ENCODE results near the gene SRBD1. TPM values are rescaled to one million over a fixed set of nuclear protein-coding genes. Genes with fewer than 3 reads are reported as not detected.

The SRBD1 gene
- total RNA-seq, 1 experiment from 2014 or later: 21.9 TPM

GRCh38 chr2:45533771-45534170 lies 77.3 kb downstream of the SRBD1 start:
- Histone ChIP-seq H3K27me3 (replicated peaks) (no peaks in the 10 kb centered on the region), H3K36me3 (no peaks in the 10 kb centered on the region; the same call in 1 of the 2 replicates), H3K27ac (no peak overlapping the region), H3K4me1 (replicated peaks) (no peaks in the 10 kb centered on the region), H3K4me3 (no peak overlapping the region), H3K9me3 (replicated peaks) (no peaks in the 10 kb centered on the region)
- DNase-seq (ENCODE audit: low read depth in 1 of 2, low spot score in 2 of 2): no peak

- Histone ChIP-seq H3K4me3 (no peak overlapping the region), H3K27ac (no peak overlapping the region), H3K36me3 (no peaks in the 10 kb centered on the region; the same call in 1 of the 2 replicates), H3K4me1 (replicated peaks) (no peaks in the 10 kb centered on the region), H3K27me3 (replicated peaks) (no peaks in the 10 kb centered on the region), H3K9me3 (replicated peaks) (no peaks in the 10 kb centered on the region)
- DNase-seq (ENCODE audit: low read depth in 1 of 2, low spot score in 2 of 2): no peak
These were observed 78.9 kb downstream of the SRBD1 start for GRCh38 chr2:45532181-45532580.

GRCh38 chr2:45524016-45524415 lies 87.1 kb downstream of the SRBD1 start:
- H3K4me1 ChIP-seq (replicated peaks): no peaks in the 10 kb centered on the region
- DNase-seq (ENCODE audit: low read depth in 1 of 2, low spot score in 2 of 2): no peak
- no peaks in the 10 kb centered on the region for H3K36me3 ChIP-seq
- H3K4me3 ChIP-seq: no peak overlapping the region
- H3K27me3 ChIP-seq (replicated peaks): no peaks in the 10 kb centered on the region
- no peak overlapping the region for H3K27ac ChIP-seq
- no peaks in the 10 kb centered on the region for H3K9me3 ChIP-seq (replicated peaks)

GRCh38 chr2:45518546-45518945 lies 92.5 kb downstream of the SRBD1 start:
- Histone ChIP-seq H3K27me3 (replicated peaks) (no peaks in the 10 kb centered on the region), H3K9me3 (replicated peaks) (no peaks in the 10 kb centered on the region), H3K4me1 (replicated peaks) (no peaks in the 10 kb centered on the region), H3K27ac (no peak overlapping the region), H3K36me3 (no peaks in the 10 kb centered on the region), H3K4me3 (no peak overlapping the region)
- DNase-seq (ENCODE audit: low read depth in 1 of 2, low spot score in 2 of 2): no peak

- DNase-seq (ENCODE audit: low read depth in 1 of 2, low spot score in 2 of 2): no peak
- no peaks in the 10 kb centered on the region for H3K27me3 ChIP-seq (replicated peaks)
These were observed 100.2 kb downstream of the SRBD1 start for GRCh38 chr2:45510701-45511420.

GRCh38 chr2:45506756-45507155 lies 104.3 kb downstream of the SRBD1 start:
- H3K9me3 ChIP-seq (replicated peaks): no peaks in the 10 kb centered on the region
- H3K4me3 ChIP-seq: no peak overlapping the region
- no peaks in the 10 kb centered on the region for H3K27me3 ChIP-seq (replicated peaks)
- DNase-seq (ENCODE audit: low read depth in 1 of 2, low spot score in 2 of 2): no peak
- no peaks in the 10 kb centered on the region for H3K4me1 ChIP-seq (replicated peaks)
- H3K27ac ChIP-seq: no peak overlapping the region
- H3K36me3 ChIP-seq: no peaks in the 10 kb centered on the region

More at GRCh38 chr2:45510701-45511420, 100.2 kb downstream of the SRBD1 start:
- Histone ChIP-seq H3K4me3 (no peak overlapping the region), H3K9me3 (replicated peaks) (no peaks in the 10 kb centered on the region), H3K27ac (no peak overlapping the region), H3K36me3 (no peaks in the 10 kb centered on the region), H3K4me1 (replicated peaks) (no peaks in the 10 kb centered on the region)

GRCh38 chr2:45505138-45505537 lies 105.9 kb downstream of the SRBD1 start:
- no peak overlapping the region for H3K27ac ChIP-seq
- no peak for DNase-seq (ENCODE audit: low read depth in 1 of 2, low spot score in 2 of 2)
- H3K9me3 ChIP-seq (replicated peaks): no peaks in the 10 kb centered on the region
- no peaks in the 10 kb centered on the region for H3K4me1 ChIP-seq (replicated peaks)
- H3K27me3 ChIP-seq (replicated peaks): no peaks in the 10 kb centered on the region
- H3K4me3 ChIP-seq: no peak overlapping the region
- H3K36me3 ChIP-seq: no peaks in the 10 kb centered on the region

- no peak overlapping the region for H3K4me3 ChIP-seq
- no peaks in the 10 kb centered on the region for H3K36me3 ChIP-seq
- H3K9me3 ChIP-seq (replicated peaks): no peaks in the 10 kb centered on the region
- no peaks in the 10 kb centered on the region for H3K27me3 ChIP-seq (replicated peaks)
- H3K4me1 ChIP-seq (replicated peaks): no peaks in the 10 kb centered on the region
- no peak overlapping the region for H3K27ac ChIP-seq
- DNase-seq (ENCODE audit: low read depth in 1 of 2, low spot score in 2 of 2): no peak
These were observed 112.2 kb downstream of the SRBD1 start for GRCh38 chr2:45498661-45499550.

- DNase-seq (ENCODE audit: low read depth in 1 of 2, low spot score in 2 of 2): no peak
- no peak overlapping the region for H3K27ac ChIP-seq
These were observed 113.7 kb downstream of the SRBD1 start for GRCh38 chr2:45497355-45497754.

GRCh38 chr2:45496869-45497268 lies 114.2 kb downstream of the SRBD1 start:
- H3K27ac ChIP-seq: no peak overlapping the region
- H3K36me3 ChIP-seq: no peaks in the 10 kb centered on the region
- DNase-seq (ENCODE audit: low read depth in 1 of 2, low spot score in 2 of 2): no peak
- H3K4me1 ChIP-seq (replicated peaks): no peaks in the 10 kb centered on the region
- H3K27me3 ChIP-seq (replicated peaks): no peaks in the 10 kb centered on the region
- no peaks in the 10 kb centered on the region for H3K9me3 ChIP-seq (replicated peaks)
- H3K4me3 ChIP-seq: no peak overlapping the region

More at GRCh38 chr2:45497355-45497754, 113.7 kb downstream of the SRBD1 start:
- Histone ChIP-seq H3K4me3 (no peak overlapping the region), H3K36me3 (no peaks in the 10 kb centered on the region), H3K9me3 (replicated peaks) (no peaks in the 10 kb centered on the region), H3K27me3 (replicated peaks) (no peaks in the 10 kb centered on the region), H3K4me1 (replicated peaks) (no peaks in the 10 kb centered on the region)

GRCh38 chr2:45494978-45495293 lies 116.1 kb downstream of the SRBD1 start:
- Histone ChIP-seq H3K4me3 (no peak overlapping the region), H3K36me3 (no peaks in the 10 kb centered on the region), H3K9me3 (replicated peaks) (no peaks in the 10 kb centered on the region), H3K27ac (no peak overlapping the region), H3K27me3 (replicated peaks) (no peaks in the 10 kb centered on the region), H3K4me1 (replicated peaks) (no peaks in the 10 kb centered on the region)
- DNase-seq (ENCODE audit: low read depth in 1 of 2, low spot score in 2 of 2): no peak

GRCh38 chr2:45494275-45494977 lies 116.6 kb downstream of the SRBD1 start:
- Histone ChIP-seq H3K27me3 (replicated peaks) (no peaks in the 10 kb centered on the region), H3K27ac (no peak overlapping the region), H3K4me3 (no peak overlapping the region), H3K9me3 (replicated peaks) (no peaks in the 10 kb centered on the region), H3K4me1 (replicated peaks) (no peaks in the 10 kb centered on the region), H3K36me3 (no peaks in the 10 kb centered on the region)
- peak in 1 of 2 experiments; percentile 60 for DNase-seq (ENCODE audit: low read depth in 1 of 2, low spot score in 2 of 2)

GRCh38 chr2:45484965-45485364 lies 126.1 kb downstream of the SRBD1 start:
- DNase-seq (ENCODE audit: low read depth in 1 of 2, low spot score in 2 of 2): no peak
- Histone ChIP-seq H3K36me3 (no peaks in the 10 kb centered on the region), H3K27ac (no peak overlapping the region), H3K9me3 (replicated peaks) (no peaks in the 10 kb centered on the region), H3K4me3 (no peak overlapping the region), H3K27me3 (replicated peaks) (no peaks in the 10 kb centered on the region), H3K4me1 (replicated peaks) (no peaks in the 10 kb centered on the region)

- H3K9me3 ChIP-seq (replicated peaks): no peaks in the 10 kb centered on the region
- H3K27me3 ChIP-seq (replicated peaks): no peaks in the 10 kb centered on the region
- no peaks in the 10 kb centered on the region for H3K4me1 ChIP-seq (replicated peaks)
- DNase-seq (ENCODE audit: low read depth in 1 of 2, low spot score in 2 of 2): no peak
- no peak overlapping the region for H3K4me3 ChIP-seq
- H3K36me3 ChIP-seq: no peaks in the 10 kb centered on the region
- H3K27ac ChIP-seq: no peak overlapping the region
These were observed 127.1 kb downstream of the SRBD1 start for GRCh38 chr2:45483997-45484396.
